GM12892 (cell line): Measurements from ENCODE around the gene TIMM23.

Experiments
- POLR2A ChIP-seq: IDR thresholded peaks from 2 replicates; pipeline ENCODE4 v1.6.1; 2011; ENCODE audit warnings: low read depth, low read length, control low read depth
- POLR2AphosphoS5 ChIP-seq: IDR thresholded peaks from 2 replicates; pipeline ENCODE4 v1.6.1; 2011; ENCODE audit warnings: low read depth, low read length, control low read depth

DNA sequence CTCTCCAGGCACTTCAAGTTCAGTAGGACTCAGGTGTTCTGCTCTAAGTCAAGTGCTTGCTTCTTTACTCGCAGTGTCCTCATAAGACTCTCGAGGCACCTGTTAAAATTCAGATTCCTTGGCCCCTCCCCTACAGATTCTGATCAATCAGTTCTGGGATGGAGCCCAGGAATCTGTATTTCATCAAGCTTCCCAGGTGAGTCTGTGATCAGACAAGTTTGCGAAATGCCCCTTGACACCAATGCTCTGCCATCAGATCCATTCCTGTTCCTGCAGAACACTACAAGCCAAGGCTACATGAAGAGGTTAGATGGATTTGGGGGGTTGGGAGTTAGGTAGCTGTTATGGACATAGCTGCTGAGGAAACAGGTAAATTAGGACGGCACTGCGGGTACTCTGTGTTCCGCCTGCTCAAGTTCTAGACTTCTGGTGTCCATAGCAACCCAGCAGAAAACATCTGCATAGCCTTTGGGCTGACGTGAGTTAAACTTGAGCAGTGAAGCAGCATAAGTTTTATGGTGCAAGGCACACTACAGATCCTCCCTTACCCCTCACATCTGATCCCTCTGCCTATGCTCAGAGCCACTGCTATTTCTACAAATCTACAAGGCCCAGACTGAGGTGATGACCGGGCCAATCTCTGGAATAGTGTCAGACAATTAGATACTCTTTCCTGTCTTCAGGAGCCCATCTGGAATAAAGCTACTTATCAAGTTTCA is 65.0 kb downstream of the TIMM23 start:
- TF ChIP-seq POLR2A (no peak), POLR2AphosphoS5 (no peak)
